ENCODE data around the gene LMO7.

The LMO7 gene

DNA sequence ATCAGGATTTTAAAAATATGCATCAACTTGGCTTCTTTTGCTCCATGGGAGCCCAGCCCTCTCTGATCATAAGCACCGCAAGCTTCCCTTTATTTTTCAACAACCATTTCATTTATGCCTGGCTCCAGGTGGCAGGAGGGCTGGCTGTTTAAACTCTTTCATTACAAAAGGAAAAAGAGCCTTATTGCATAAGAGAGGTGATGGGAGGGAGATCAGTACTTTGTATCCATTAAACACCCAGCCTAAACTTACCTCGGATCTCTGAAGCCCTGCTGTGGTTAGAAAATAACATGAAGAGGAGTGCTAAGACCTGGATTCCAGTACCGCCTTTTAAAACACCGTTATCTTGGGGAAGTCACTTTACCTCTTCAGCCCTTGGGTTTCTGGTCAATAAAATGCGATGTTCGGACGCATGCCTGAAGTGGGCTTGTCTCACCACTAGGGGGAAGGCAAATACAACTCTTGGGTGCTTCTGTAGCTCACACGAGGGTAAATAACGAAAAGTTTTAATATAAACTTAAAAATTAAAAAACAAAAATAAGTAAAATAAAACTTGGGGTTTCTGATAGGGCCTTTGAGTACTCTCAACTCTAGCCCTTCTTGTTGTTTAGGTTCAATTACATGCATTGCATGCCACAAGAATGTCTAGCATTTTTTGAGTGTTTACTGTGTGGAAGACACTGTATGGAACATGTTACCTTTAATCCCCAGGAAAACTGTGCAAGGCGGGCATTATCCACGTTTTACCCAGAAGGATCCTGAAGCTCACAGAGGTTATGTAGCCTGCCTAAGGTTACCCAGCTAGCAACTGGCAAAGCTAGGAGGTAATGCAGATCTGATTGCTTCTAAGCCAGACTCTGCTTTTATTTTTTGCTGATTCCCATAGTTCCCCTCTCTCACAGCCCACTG lies 240.3 kb downstream of the LMO7 start:
- no peak overlapping the region for H3K4me3 ChIP-seq (ENCODE audit: low read depth, low read length)

DNA sequence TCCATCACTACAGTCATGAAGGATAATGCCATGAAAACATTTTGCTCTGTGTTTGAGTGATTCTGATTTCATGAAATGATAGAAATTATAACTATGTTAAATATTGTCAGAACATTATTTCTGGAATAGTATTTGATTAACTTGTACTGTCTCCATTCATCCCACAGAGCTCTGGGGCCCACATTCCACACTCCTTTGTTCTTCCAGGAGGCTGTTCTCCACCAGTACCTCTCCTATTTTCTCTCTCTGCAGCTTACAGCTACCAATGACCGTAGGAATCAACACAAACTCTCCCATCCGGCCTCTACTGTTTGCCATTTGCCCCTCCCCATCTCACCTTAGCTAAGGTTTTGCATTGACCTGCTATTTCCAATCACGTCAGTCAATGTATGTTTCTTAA lies 240.9 kb downstream of the LMO7 start:
- H3K4me3 ChIP-seq (ENCODE audit: low read depth, low read length): no peak overlapping the region

DNA sequence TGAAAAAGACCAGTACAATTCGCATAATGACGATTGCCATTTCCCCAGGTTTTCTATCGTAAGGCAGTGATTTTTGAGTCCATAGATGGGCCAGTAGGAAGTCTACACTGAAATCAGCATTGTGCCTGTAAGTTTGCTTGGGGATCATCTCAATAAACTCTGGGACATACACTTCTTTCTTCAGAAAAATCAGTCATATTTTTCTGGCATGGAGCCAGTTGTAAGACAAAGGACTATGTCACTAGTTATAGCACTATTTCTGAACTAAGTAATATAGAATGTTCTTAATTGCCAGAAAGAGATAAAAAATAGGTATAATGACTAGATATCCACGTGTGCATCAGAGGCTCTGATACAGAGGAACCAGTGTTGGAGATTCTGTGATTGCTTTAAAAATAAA lies 243.5 kb downstream of the LMO7 start:
- H3K4me3 ChIP-seq (ENCODE audit: low read depth, low read length): no peak overlapping the region

DNA sequence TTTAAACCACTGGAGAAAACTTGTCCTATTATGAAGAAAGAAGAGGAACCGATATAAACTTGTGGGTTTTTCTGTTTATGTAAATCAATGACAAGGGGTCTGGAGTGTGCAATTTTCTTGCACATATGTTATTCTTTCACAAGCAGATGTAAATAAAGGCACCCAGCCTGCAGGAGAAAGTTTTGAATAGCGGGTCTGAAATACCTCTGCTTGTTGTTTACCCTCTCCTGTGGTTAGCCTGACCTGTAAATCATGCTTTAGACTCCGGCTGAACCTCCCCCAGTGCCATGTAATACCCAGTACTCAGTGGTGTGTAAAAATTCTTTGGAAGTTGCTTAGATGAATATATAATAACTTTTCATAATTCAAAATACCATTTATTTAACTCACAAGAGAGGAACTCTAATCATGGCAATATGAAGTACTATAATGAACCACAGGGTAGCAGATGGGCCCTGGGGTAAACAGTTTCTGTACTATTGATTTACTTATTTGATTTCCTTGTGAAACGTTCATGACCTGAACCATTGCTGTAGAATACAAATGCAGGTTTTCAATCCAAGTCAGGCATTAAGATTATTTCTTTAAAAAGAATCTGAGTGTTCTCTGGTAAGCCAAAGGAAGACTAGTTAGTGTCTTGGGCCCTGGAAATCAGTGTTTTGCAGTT lies 245.1 kb downstream of the LMO7 start:
- no peak overlapping the region for H3K4me3 ChIP-seq (ENCODE audit: low read depth, low read length)

DNA sequence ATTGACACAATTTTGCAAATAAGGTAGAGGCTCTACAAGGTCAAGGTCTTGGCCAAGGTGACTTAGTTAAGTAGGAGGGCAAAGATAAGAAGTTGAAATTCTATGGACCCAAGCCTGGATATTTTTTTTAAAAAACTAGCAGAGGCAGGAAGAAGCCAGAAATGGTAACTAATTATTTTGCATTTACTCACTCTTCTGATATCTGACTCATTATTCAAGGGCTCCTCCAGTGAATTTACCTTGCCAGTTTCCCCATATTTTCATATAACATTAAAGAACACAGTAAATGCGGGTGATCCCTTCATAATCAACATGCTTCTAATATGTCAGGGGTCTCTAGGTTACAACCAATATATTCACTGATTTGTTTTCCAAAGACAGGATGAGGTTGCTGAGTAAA lies 246.1 kb downstream of the LMO7 start:
- no peak overlapping the region for H3K4me3 ChIP-seq (ENCODE audit: low read depth, low read length)

DNA sequence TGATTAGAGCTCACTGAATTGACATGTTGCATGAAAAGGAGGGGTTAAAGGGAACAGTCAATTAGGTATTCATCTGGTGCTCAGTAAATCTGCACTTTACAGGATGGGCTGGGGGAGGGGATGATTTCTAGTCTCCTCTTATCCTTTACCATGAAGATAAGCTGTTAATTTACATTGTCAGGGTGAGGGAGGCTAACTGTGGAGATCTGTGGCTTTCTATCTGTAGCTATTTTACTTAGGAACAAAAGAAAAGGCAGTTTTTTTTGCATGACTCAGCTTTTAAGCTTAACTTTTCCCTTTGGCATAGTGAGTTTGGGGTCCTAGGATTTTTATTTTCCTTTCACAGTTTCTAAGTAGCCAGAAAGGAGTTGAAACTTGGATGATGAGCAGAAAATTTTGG lies 253.3 kb downstream of the LMO7 start:
- H3K4me3 ChIP-seq (ENCODE audit: low read depth, low read length): no peak overlapping the region

DNA sequence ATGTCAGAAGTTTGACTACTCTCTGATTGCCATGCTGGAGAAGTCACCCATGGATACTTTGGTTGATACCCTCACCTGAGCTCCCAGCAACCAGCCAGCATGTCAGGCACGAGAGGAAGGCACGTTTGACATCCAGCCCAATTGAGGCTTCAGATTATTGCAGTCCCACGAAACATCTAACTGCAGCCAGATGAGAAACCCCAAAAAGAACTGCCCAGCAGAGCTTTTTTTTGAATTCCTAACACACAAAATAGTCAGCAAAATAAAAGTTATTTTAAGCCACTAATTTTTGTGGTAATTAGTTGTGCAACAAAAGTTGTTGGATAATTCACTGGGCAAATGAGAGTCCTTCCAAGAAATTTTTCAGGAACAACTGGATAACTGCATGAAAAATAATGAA lies 259.0 kb downstream of the LMO7 start:
- no peak overlapping the region for H3K4me3 ChIP-seq (ENCODE audit: low read depth, low read length)

DNA sequence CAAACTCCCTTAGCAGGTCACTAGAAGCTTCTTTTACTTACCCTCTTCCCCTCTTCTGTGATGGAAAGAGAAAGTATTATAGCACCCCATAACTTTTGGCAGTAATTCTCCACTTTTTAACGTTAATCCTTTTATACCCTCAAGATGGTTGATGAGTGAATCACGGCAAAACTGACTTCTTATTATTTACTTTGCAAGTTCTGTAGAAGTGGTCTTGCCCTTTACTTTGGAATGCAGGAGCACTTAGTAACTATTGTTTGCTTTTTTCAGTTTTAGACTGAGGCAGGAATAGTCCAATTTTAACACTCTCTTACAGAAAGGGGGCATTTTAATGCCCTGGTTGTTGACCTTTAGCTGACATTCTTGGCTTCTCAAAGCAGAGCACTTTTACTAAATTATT lies 260.1 kb downstream of the LMO7 start:
- no peak overlapping the region for H3K4me3 ChIP-seq (ENCODE audit: low read depth, low read length)

DNA sequence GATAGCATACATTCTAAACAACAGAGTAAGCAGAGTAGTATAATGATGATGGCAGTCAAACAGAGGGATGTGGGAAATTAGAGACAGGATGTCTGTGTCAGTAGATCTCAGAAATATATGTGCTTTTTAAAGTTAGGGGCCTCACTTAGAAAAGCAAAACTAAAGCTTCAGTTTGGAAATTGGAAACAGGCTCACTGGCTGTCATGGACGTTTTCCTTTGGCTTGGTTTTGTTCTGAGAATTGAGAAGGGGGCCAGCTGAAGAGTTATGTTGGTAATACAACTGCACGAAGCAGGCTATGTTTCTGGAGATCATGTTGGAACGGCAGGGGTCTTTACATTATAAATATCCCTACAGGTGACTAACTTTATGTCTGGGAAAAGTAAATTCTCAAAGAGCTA lies 261.3 kb downstream of the LMO7 start:
- no peak overlapping the region for H3K4me3 ChIP-seq (ENCODE audit: low read depth, low read length)

DNA sequence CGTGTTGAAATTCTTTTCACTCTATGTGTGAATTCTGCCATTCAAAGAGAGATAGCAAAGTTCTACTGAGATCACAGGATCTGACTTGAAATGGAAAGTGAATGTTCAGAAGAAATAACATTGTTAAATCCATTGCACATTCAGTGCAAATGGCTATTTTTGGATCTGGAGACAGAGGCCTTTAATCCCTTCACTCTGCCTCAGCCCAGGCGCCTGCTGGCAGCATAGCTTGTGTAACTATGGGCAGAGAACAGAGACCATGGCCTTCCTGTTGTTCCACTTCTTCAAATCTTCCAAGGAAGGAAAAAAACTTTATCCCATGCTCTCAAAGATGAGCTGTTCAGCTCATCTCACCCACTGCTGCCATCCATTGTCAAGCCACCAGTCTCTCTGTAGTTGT lies 265.4 kb downstream of the LMO7 start:
- H3K4me3 ChIP-seq (ENCODE audit: low read depth, low read length): no peak overlapping the region

DNA sequence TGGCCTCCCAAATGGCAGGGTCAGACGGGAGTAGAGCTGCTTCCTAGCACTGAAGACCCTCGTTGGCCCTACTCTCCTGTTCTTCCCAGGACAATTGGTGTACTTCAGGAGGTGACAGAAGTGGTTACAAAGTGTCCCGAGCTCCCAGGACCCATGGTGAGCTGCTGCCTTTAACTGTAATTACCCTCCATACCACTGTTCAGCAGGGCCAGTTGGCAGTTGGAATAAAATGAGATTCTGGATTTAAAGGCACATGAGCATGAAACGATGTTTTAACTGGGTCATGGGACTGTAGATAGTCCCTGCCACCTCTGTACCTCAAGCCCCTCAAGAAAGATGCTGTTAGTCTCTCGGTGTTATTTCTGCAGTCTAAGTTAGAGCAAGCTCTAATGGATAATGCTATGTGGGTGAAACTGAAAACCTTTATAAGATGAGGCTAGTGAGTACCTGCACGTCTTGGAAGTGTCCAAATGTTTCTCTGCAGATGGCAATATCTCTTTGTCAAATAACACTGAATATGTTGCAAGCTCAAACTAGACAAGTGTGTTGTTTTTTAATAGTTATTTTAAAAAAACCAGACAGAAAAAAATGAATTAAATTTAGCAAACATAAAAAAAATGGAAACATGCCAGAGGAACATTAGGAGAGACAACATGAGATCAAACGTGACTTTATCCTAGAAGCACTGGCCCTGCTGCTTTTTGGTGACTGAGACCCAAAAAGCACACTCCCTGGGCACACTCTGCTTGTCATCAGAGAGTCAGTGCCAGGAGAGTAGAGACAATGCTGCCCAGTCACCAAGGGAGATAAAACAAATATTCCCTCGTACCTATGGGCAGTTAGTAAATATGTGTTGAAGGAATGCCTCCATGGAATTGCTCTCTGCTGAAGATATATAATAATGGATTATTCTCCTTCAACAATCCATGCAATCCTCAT lies 266.3 kb downstream of the LMO7 start:
- no peak overlapping the region for H3K4me3 ChIP-seq (ENCODE audit: low read depth, low read length)

DNA sequence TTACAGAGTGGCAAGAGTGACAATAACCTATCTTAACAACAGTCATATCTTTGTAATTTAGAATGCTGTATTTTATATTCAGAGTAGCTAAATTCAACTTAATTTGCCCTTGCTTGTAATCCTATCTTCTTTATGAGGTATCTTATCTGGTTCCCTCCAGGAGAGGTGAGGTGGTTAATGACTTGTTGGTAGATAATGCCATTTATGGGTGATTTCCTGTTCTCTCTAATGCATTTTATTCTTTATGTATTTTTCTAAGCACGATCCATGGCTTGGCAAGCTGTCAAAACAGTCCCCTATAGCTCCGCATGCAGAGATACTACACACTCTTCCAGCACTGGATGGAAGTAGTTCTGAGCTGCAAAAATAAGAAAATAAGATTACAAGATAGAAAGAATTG lies 267.9 kb downstream of the LMO7 start:
- no peak overlapping the region for H3K4me3 ChIP-seq (ENCODE audit: low read depth, low read length)

DNA sequence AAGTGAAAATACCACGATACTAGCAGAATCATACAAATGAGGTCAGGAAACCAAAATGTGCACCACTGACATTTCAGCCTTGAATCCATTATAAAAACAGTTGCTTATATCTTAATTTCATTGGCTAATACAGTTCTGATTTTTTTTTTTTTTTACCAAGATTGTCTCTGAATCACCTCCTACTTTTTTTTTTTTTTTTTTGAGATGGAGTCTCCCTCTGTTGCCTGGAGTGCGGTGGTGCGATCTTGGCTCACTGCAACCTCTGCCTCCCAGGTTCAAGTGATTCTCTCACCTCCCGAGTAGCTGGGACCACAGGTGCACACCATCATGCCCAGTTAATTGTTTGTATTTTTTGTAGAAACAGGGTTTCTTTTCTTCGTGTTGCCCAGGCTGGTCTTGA lies 270.2 kb downstream of the LMO7 start:
- no peak overlapping the region for H3K4me3 ChIP-seq (ENCODE audit: low read depth, low read length)

DNA sequence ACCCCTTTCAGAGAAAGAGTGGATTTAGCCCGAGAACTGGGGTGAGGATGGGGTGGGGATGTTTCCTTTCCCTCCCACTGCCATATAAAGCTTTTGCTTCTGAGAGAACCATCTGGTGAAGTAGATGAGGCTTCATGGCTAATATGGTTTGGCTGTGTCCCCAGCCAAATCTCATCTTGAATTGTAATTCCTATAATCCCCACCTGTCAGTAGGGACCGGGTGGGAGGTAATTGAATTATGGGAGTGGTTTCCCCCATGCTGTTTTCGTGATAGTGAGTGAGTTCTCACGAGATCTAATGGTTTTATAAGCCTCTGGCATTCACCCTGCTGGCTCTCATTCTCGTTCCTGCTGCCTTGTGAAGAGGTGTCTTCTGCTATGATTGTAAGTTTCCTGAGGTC lies 270.9 kb downstream of the LMO7 start:
- no peak overlapping the region for H3K4me3 ChIP-seq (ENCODE audit: low read depth, low read length)

DNA sequence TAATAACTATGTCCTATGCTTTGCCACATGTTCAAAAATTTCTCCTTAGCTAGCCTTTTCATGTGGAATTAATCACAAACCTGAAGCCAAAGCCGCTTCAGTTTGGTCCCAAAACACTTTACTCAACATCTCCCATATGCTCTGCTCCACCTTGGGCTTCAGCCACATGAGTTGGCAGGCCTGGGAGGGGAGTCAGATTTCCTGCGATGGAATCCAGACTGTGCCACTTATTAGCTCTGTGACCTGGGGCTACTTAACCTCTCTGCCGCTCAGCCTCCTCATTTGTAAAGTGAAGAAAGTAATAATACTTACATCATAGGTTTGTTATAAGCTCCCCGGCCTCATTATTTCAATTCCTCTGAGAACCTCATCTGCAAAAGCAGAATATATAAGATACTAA lies 272.0 kb downstream of the LMO7 start:
- no peak overlapping the region for H3K4me3 ChIP-seq (ENCODE audit: low read depth, low read length)
